Measurements from ENCODE around the gene CA12. TPM values are rescaled to one million over a fixed set of nuclear protein-coding genes. Genes with fewer than 3 reads are reported as not detected.

CA12 gene
- 1 to 10 TPM in 2 of 9 donors, under 1 TPM in 4, not detected in 3; 0.12 to 5.2 (median 0.25) TPM for total RNA-seq
- 1 to 10 TPM in 1 of 2 donors, under 1 TPM in 1; 0.04 to 1.5 TPM for polyA plus RNA-seq
- long read RNA-seq, donor 1: 0 reads
- long read RNA-seq, donor 2, partial matches to known transcripts: 1 of 1 reads
- long read RNA-seq, donor 2, other reads (novel, unspliced or antisense): 0 of 1 reads
- long read RNA-seq, donor 3, partial matches to known transcripts: 1 of 1 reads
- long read RNA-seq, donor 3, other reads (novel, unspliced or antisense): 0 of 1 reads

DNA sequence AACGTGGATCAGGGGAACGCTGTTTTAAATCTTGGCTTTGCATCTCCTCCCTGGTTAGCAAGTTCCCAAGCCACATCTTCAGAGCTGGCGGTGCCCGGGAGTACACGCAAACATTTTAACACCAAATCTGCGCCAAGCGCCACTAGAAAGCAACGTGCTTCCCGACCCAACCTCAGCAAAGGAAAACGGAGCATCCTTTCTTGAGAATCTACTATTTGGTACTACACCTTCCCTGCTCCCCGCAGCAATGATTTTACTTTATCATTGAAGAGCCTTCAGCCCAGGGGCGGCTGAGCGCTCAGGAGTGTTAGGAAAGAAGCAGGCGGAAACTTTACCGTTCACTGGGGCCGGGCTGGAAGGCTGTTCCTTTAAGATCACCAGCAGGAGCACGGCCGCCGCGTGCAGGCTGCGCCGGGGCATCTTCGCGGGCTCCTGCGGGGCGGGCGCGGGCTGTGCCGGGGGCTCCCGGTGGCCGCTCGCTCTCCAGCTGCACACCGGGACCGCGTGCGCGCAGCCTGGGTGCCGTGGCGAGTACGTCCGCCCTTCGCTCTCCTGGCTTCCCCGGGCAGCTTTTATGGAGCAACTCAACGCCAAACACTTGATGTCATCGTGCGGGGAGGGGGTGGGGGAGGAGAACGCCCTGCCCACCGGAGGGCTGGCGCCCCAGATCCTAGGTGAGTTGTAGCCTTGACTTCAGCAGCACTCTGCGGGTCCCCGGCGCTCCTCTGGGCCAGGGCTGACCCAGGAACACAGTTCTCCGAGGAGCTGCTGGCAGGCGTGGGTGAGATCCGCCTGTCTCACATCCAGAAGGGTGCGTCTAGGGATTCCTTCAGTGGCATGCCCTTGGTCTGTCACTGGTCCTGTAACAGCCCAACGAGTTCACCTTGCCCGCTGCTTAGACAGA, at the start of gene CA12:
TSS of gene CA12 (minus strand) at position 546 of the 904 bp plus-strand sequence. CDS start at position 420, 126 bp downstream.
- ATAC-seq (peak in 3 of 4 donors; percentile 73 to 77 (median 73)), DNase-seq (no peak)
- peaks cover 0 to 48% (median 16%) of the 10 kb centered on the region in 9 donors for H3K27me3 ChIP-seq
- H3K27ac ChIP-seq: no peak within 1 kb of the TSS
- peaks cover 0 to 16% (median 10%) of the 10 kb centered on the region in 12 donors for H3K4me1 ChIP-seq
- intact Hi-C loops (cut with DNase I): no loop called here
- H3K36me3 ChIP-seq: no peaks in the 10 kb centered on the region
- peak within 1 kb of the TSS; percentile 11 to 56 (median 46) for H3K4me3 ChIP-seq
- 3 to 5% (median 5%) methylated on average over 32 to 58 of the region's 58 CpGs for WGBS, 4 donors
- TF ChIP-seq POLR2A (IDR thresholded peaks at IDR 0.05) (no peak), CTCF (IDR thresholded peaks at IDR 0.05) (no peak)
- H3K9me3 ChIP-seq: no peaks in the 10 kb centered on the region

GRCh38 chr15:63430766-63431451, 49.3 kb upstream of the CA12 start:
- ATAC-seq (peak in 1 of 4 donors; percentile 53), DNase-seq (no peak)
- peaks cover 0 to 11% (median 0%) of the 10 kb centered on the region in 12 donors for H3K4me1 ChIP-seq
- WGBS, 4 donors: 53 to 63% (median 56%) methylated on average over 6 of the region's 6 CpGs
- H3K36me3 ChIP-seq: no peaks in the 10 kb centered on the region
- TF ChIP-seq POLR2A (IDR thresholded peaks at IDR 0.05) (no peak), CTCF (IDR thresholded peaks at IDR 0.05) (no peak)
- H3K9me3 ChIP-seq: peaks cover 0 to 5% (median 0%) of the 10 kb centered on the region in 12 donors
- no peak overlapping the region for H3K27ac ChIP-seq
- no peak overlapping the region for H3K4me3 ChIP-seq
- intact Hi-C loops (cut with DNase I): no loop called here
- H3K27me3 ChIP-seq: no peaks in the 10 kb centered on the region

DNA sequence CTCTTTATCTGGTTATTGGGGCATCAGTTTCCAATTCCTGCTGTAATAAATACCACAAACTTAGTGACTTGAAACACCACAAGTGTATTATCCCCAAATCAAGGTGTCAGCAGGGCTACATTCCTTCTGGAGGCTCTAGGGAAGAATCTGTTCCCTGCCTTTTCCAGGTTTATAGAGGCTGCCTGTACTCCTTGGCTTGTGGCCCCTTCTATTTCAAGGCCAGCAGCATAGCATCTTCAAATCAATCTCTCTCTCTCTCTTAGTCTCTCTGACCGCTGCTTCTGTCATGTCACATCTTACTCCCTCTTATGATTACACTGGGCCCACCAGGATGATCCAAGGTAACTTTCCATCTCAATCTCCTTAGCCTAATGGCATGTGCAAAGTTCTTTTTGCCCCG, 44.9 kb upstream of the CA12 start:
- H3K4me1 ChIP-seq: peaks cover 0 to 5% (median 0%) of the 10 kb centered on the region in 12 donors
- TF ChIP-seq POLR2A (IDR thresholded peaks at IDR 0.05) (no peak), CTCF (IDR thresholded peaks at IDR 0.05) (no peak)
- ATAC-seq: no peak
- H3K9me3 ChIP-seq: peaks cover 0 to 9% (median 0%) of the 10 kb centered on the region in 12 donors
- WGBS, 4 donors: 71 to 95% (median 95%) methylated on average over 2 of the region's 2 CpGs
- intact Hi-C loops (cut with DNase I): loop anchor here in 1 of 10 donors (10.0 kb wide), 1 partner anchor 62 kb away; no protein-coding TSS in a partner anchor
- H3K4me3 ChIP-seq: no peak overlapping the region
- no peaks in the 10 kb centered on the region for H3K27me3 ChIP-seq
- H3K36me3 ChIP-seq: no peaks in the 10 kb centered on the region
- H3K27ac ChIP-seq: no peak overlapping the region
- no peak for DNase-seq
